ENCODE results near the gene DDX50. TPM values are rescaled to one million over a fixed set of nuclear protein-coding genes. Genes with fewer than 3 reads are reported as not detected.

Gene DDX50
- total RNA-seq, 6 experiments from 2014 or later: 35.6 to 39.4 (median 37.3) TPM

DNA sequence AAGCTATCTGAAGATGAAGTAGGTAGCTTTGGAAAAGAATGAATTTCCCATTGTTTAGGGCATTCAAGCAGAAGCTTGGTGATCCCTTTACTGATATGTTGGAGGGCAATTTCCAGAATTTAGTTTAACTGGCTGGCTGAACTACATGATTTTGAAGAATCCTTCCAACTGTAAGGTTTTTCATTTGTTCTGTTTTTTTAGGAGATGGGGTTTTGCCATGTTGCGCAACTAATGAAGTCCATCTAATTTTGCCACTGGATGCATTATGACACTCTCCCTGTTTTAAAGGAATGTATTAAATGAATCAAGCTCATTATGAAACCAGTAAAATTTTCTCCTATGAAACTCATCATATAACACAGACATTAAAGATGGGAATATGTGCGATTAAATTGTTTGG lies 6.1 kb upstream of the DDX50 start:
- TF ChIP-seq, protein P1, sequence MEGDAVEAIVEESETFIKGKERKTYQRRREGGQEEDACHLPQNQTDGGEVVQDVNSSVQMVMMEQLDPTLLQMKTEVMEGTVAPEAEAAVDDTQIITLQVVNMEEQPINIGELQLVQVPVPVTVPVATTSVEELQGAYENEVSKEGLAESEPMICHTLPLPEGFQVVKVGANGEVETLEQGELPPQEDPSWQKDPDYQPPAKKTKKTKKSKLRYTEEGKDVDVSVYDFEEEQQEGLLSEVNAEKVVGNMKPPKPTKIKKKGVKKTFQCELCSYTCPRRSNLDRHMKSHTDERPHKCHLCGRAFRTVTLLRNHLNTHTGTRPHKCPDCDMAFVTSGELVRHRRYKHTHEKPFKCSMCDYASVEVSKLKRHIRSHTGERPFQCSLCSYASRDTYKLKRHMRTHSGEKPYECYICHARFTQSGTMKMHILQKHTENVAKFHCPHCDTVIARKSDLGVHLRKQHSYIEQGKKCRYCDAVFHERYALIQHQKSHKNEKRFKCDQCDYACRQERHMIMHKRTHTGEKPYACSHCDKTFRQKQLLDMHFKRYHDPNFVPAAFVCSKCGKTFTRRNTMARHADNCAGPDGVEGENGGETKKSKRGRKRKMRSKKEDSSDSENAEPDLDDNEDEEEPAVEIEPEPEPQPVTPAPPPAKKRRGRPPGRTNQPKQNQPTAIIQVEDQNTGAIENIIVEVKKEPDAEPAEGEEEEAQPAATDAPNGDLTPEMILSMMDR (IDR thresholded peaks at IDR 0.05): no peak
- Mint-ChIP-seq H3K27ac (no peak overlapping the region), H3K9me3 (no peaks in the 10 kb centered on the region), H3K4me3 (no peak overlapping the region), H3K27me3 (ENCODE audit: insufficient read depth) (peaks cover 10% of the 10 kb centered on the region; the same call in 1 of the 2 replicates), H3K36me3 (ENCODE audit: low read depth) (no peaks in the 10 kb centered on the region), H3K4me1 (ENCODE audit: low read depth) (peaks cover 9% of the 10 kb centered on the region)
- no peak for DNase-seq

DNA sequence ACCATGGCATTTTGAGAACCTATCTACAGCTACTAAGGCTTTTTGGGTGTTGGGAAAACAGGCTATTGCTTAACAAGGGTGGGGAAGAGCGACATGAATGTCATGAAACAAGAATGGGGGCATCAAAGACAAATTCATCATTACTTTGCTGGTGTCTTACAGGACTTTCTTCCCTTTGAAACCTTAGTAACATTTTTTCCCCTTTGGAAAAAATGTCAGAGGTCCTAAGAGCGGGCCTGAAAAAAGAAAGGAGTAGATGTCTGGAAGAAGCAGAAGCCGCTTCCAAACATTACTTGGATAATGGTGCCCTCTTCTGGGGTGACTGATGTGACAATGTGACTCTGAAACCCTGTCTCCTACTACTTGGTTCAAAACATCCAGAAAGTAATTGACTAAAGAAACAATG lies 3.8 kb upstream of the DDX50 start:
- peaks cover 24% of the 10 kb centered on the region for H3K4me1 Mint-ChIP-seq (ENCODE audit: low read depth)
- TF ChIP-seq, protein P1 (IDR thresholded peaks at IDR 0.05): peak; percentile 79
- H3K27me3 Mint-ChIP-seq (ENCODE audit: insufficient read depth): peaks cover 10% of the 10 kb centered on the region; the same call in 1 of the 2 replicates
- no peak overlapping the region for H3K27ac Mint-ChIP-seq
- peaks cover 5% of the 10 kb centered on the region; the same call in 1 of the 2 replicates for H3K36me3 Mint-ChIP-seq (ENCODE audit: low read depth)
- H3K4me3 Mint-ChIP-seq: no peak overlapping the region
- H3K9me3 Mint-ChIP-seq: no peaks in the 10 kb centered on the region
- peak; percentile 69 for DNase-seq

DNA sequence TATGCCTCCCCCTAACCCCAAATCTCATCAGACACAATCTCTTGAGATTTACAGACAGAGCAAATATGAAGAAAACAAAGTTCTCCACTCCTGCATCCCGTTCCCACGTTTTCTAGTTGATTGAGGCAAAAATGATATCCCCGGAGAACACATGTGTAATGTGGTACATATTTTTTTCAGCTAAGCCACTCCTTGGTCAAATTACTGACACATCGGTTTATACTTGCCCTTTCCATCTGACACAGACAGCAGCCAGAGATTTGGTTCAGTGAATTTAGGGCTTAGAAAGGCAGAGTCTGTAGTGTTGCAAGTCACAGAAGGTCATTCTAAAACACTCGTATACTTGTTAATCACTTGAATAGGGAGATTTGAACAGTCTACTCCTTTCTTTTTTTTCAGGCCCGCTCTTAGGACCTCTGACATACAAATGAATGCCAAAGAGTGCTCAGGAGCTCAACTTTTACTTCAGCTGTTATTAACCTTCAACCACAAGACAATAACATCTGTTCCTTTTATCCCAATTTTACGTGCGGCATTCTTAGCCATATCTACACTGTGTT lies 1.8 kb upstream of the DDX50 start:
- DNase-seq: no peak
- H3K36me3 Mint-ChIP-seq (ENCODE audit: low read depth): peaks cover 15% of the 10 kb centered on the region
- H3K4me1 Mint-ChIP-seq (ENCODE audit: low read depth): peaks cover 36% of the 10 kb centered on the region

DNA sequence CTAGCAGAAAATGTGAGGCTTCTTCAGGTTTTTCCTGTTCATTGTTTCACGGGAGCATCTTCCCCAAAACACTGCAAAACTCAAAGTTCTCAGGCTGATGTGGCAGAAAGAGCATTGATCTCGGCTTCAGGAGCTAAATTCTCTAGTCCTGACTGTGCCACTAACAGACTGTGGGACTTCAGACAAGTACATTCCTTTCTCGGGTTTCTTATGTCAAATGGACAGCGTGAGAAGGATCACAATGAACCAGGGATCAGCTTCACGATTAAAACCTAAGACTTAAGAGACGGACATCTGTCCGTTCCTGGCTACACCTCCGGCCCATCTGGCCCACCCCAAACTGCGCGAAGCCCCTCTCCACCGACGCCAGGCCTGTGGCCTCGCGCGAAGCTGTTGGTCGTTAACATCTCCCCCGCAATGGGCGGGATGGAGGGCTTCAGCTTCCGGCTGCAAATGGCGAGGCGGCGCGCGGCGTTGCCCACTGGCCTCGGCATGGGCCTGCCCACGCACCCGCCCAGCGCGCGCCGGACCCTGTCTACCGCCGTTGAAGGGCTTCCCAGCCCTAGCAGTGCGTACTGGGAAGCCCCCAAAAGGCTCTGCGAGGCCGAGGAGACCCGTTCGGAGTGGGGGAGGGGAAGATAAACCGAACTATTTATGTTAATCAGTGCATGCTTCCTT lies 549 bp upstream of the DDX50 start:
- TF ChIP-seq, protein P1 (IDR thresholded peaks at IDR 0.05): no peak
- Mint-ChIP-seq H3K27me3 (ENCODE audit: insufficient read depth) (no peaks in the 10 kb centered on the region), H3K36me3 (ENCODE audit: low read depth) (peaks cover 18% of the 10 kb centered on the region), H3K4me1 (ENCODE audit: low read depth) (peaks cover 41% of the 10 kb centered on the region), H3K27ac (peak overlapping the region; percentile 98), H3K9me3 (no peaks in the 10 kb centered on the region), H3K4me3 (peak overlapping the region; percentile 94)
- peak; percentile 30 for DNase-seq

More for the DNA sequence above, 1.8 kb upstream of the DDX50 start:
- Mint-ChIP-seq H3K9me3 (no peaks in the 10 kb centered on the region), H3K27me3 (ENCODE audit: insufficient read depth) (peaks cover 2% of the 10 kb centered on the region; the same call in 1 of the 2 replicates), H3K4me3 (no peak overlapping the region), H3K27ac (no peak overlapping the region)
- TF ChIP-seq, protein P1 (IDR thresholded peaks at IDR 0.05): no peak

DNA sequence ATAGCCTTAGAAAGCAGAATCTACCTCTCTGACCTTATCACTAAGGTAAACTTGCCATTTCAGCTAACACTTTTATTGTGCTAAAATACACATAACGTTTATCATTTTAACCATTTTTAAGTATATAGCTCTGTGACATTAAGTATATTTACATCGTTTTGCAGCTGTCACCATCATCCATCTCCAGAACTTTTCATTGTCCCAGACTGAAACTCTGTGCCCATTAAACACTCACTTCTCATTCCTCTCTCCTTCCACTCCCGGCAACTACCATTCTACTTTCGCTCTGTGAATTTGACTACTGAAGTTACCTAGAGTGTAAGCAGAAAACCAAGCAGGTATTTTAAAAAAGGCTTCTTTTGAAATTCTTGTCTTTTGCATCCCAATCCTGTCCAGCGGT lies 1.3 kb downstream of the DDX50 start:
- H3K4me1 Mint-ChIP-seq (ENCODE audit: low read depth): peaks cover 40% of the 10 kb centered on the region

More for the DNA sequence above, 1.3 kb downstream of the DDX50 start:
- DNase-seq: no peak
- Mint-ChIP-seq H3K4me3 (peak overlapping the region; percentile 94), H3K27me3 (ENCODE audit: insufficient read depth) (no peaks in the 10 kb centered on the region), H3K27ac (peak overlapping the region; percentile 12; the same call in 1 of the 2 replicates), H3K36me3 (ENCODE audit: low read depth) (peaks cover 29% of the 10 kb centered on the region), H3K9me3 (no peaks in the 10 kb centered on the region)
- TF ChIP-seq, protein P1 (IDR thresholded peaks at IDR 0.05): no peak
